H9 (cell line): Measurements from ENCODE around the gene ZDHHC16. TPM values are rescaled to one million over a fixed set of nuclear protein-coding genes. Genes with fewer than 3 reads are reported as not detected.

Source experiments
- DNase-seq: peaks from one replicate; pipeline ENCODE4 v3.0.0-alpha.2; 2017
- H2AFZ ChIP-seq: one replicate; pipeline ENCODE4 v1.6.1; 2013; ENCODE audit warnings: mild to moderate bottlenecking, low read length, control low read depth, moderate library complexity
- H2AK5ac ChIP-seq: 2 replicates; pipeline ENCODE4 v1.6.1; 2013; ENCODE audit warnings: low read length, control low read depth, mixed read lengths; ENCODE audit not compliant: insufficient read length
- H2BK120ac ChIP-seq: one replicate; pipeline ENCODE4 v1.6.1; 2013; ENCODE audit warnings: low read depth, mild to moderate bottlenecking, low read length, control low read depth, inconsistent platforms; ENCODE audit not compliant: poor library complexity, severe bottlenecking
- H2BK12ac ChIP-seq: 2 replicates; pipeline ENCODE4 v1.6.1; 2013; ENCODE audit warnings: low read length, control low read depth, mixed read lengths, low read depth; ENCODE audit not compliant: insufficient read length
- H2BK15ac ChIP-seq: 2 replicates; pipeline ENCODE4 v1.6.1; 2013; ENCODE audit warnings: low read depth, low read length, control low read depth
- H2BK20ac ChIP-seq: one replicate; pipeline ENCODE4 v1.6.1; 2013; ENCODE audit warnings: low read depth, mild to moderate bottlenecking, low read length, control low read depth, inconsistent platforms; ENCODE audit not compliant: poor library complexity, severe bottlenecking
- H2BK5ac ChIP-seq: 2 replicates; pipeline ENCODE4 v1.6.1; 2013; ENCODE audit warnings: low read length, control low read depth, mixed read lengths; ENCODE audit not compliant: insufficient read length
- H3K14ac ChIP-seq: 2 replicates; pipeline ENCODE4 v1.6.1; 2013; ENCODE audit warnings: low read length, control low read depth; ENCODE audit not compliant: insufficient read depth
- H3K18ac ChIP-seq: 2 replicates; pipeline ENCODE4 v1.6.1; 2013; ENCODE audit warnings: low read depth, mild to moderate bottlenecking, mixed read lengths, low read length, control low read depth; ENCODE audit not compliant: insufficient read length
- H3K23ac ChIP-seq: 2 replicates; pipeline ENCODE4 v1.6.1; 2013; ENCODE audit warnings: low read length, control low read depth, mixed read lengths, low read depth; ENCODE audit not compliant: insufficient read length
- H3K23me2 ChIP-seq: 2 replicates; pipeline ENCODE4 v1.6.1; 2013; ENCODE audit warnings: low read depth, mild to moderate bottlenecking, mixed read lengths, low read length, control low read depth; ENCODE audit not compliant: insufficient read length, poor library complexity, severe bottlenecking
- H3K27ac ChIP-seq: 2 replicates; pipeline ENCODE4 v1.5.1; 2013; ENCODE audit warnings: low read length, control low read depth, mixed read lengths, low read depth; ENCODE audit not compliant: insufficient read length
- H3K27me3 ChIP-seq: 2 replicates; pipeline ENCODE4 v1.6.1; 2013; ENCODE audit warnings: low read length, control low read depth, inconsistent platforms; ENCODE audit not compliant: insufficient read depth
- H3K4ac ChIP-seq: 2 replicates; pipeline ENCODE4 v1.6.1; 2013; ENCODE audit warnings: low read depth, mild to moderate bottlenecking, control low read depth, inconsistent platforms, low read length, moderate library complexity
- H3K4me1 ChIP-seq: 2 replicates; pipeline ENCODE4 v1.6.1; 2013; ENCODE audit warnings: low read length, control low read depth, inconsistent platforms; ENCODE audit not compliant: insufficient read depth
- H3K4me2 ChIP-seq: 2 replicates; pipeline ENCODE4 v1.6.1; 2013; ENCODE audit warnings: low read length, control low read depth, mixed read lengths; ENCODE audit not compliant: insufficient read length, insufficient read depth
- H3K56ac ChIP-seq: 2 replicates; pipeline ENCODE4 v1.6.1; 2013; ENCODE audit warnings: low read depth, mild to moderate bottlenecking, mixed read lengths, low read length, control low read depth; ENCODE audit not compliant: insufficient read length
- H3K79me1 ChIP-seq: 2 replicates; pipeline ENCODE4 v1.6.1; 2013; ENCODE audit warnings: low read depth, mild to moderate bottlenecking, moderate library complexity, low read length, control low read depth, inconsistent platforms; ENCODE audit not compliant: insufficient read depth, poor library complexity, severe bottlenecking
- H3K79me2 ChIP-seq: 2 replicates; pipeline ENCODE4 v1.6.1; 2013; ENCODE audit warnings: low read length, control low read depth, inconsistent platforms; ENCODE audit not compliant: insufficient read depth
- H3K9ac ChIP-seq: 2 replicates; pipeline ENCODE4 v1.6.1; 2013; ENCODE audit warnings: low read length, control low read depth, mixed read lengths; ENCODE audit not compliant: insufficient read length; ENCODE audit errors: extremely low read depth
- H3K9me3 ChIP-seq: one replicate; pipeline ENCODE4 v1.6.1; 2013; ENCODE audit warnings: low read depth, low read length, inconsistent platforms; ENCODE audit not compliant: control insufficient read depth
- H3T11ph ChIP-seq: one replicate; pipeline ENCODE4 v1.6.1; 2013; ENCODE audit warnings: mild to moderate bottlenecking, low read length, control low read depth, inconsistent platforms
- H4K20me1 ChIP-seq: one replicate; pipeline ENCODE4 v1.6.1; 2013; ENCODE audit not compliant: control insufficient read depth, insufficient read length, insufficient read depth
- H4K5ac ChIP-seq: 2 replicates; pipeline ENCODE4 v1.6.1; 2013; ENCODE audit warnings: low read depth, mild to moderate bottlenecking, mixed read lengths, low read length, control low read depth; ENCODE audit not compliant: insufficient read length
- H4K8ac ChIP-seq: replicated peaks from 2 replicates; pipeline ENCODE4 v1.6.1; 2013; ENCODE audit warnings: low read length, control low read depth, mixed read lengths, low read depth; ENCODE audit not compliant: insufficient read length
- H4K91ac ChIP-seq: 2 replicates; pipeline ENCODE4 v1.6.1; 2013; ENCODE audit warnings: low read depth, mild to moderate bottlenecking, moderate library complexity, mixed read lengths, low read length, control low read depth; ENCODE audit not compliant: insufficient read length
- H3K27ac Mint-ChIP-seq, 3 experiments: 2 replicates in 2 of 3; 3 replicates in 1 of 3; pipeline ENCODE4 v1.8.0; 2020 to 2021; ENCODE audit warnings: mixed read lengths in 3 of 3, mild to moderate bottlenecking in 1 of 3, moderate library complexity in 1 of 3
- H3K27me3 Mint-ChIP-seq: 2 replicates; pipeline ENCODE4 v1.8.0; 2021; ENCODE audit warnings: low read depth, mild to moderate bottlenecking, moderate library complexity, mixed read lengths
- H3K36me3 Mint-ChIP-seq, 3 experiments: 2 replicates in 2 of 3; 3 replicates in 1 of 3; pipeline ENCODE4 v1.8.0; 2020 to 2021; ENCODE audit warnings: low read depth in 3 of 3, mixed read lengths in 3 of 3; ENCODE audit not compliant: insufficient read depth in 1 of 3
- H3K4me1 Mint-ChIP-seq, 2 experiments: 2 replicates each; pipeline ENCODE4 v1.8.0; 2020; ENCODE audit warnings: mixed read lengths in 2 of 2
- H3K4me3 Mint-ChIP-seq, 2 experiments: 2 replicates in 1 of 2; 3 replicates in 1 of 2; pipeline ENCODE4 v1.8.0; 2020 to 2021; ENCODE audit warnings: mild to moderate bottlenecking in 2 of 2, mixed read lengths in 2 of 2, moderate library complexity in 1 of 2
- H3K9me3 Mint-ChIP-seq, 2 experiments: 2 replicates in 1 of 2; 3 replicates in 1 of 2; pipeline ENCODE4 v1.8.0; 2020; ENCODE audit warnings: mild to moderate bottlenecking in 2 of 2, mixed read lengths in 2 of 2, moderate library complexity in 1 of 2
- WGBS: extraction: QIAGEN DNeasy Blood & Tissue Kit; methylation state at CpG from one replicate; pipeline ENCODE4 v1.1.7; 2013; ENCODE audit warnings: missing lambda C conversion rate, low lambda C conversion rate, mixed read lengths; ENCODE audit not compliant: insufficient read length; ENCODE audit errors: extremely low coverage; 5-methylcytosine and 5-hydroxymethylcytosine counted together
- total RNA-seq: library from RNA; stranded (reverse); gene quantifications from 2 replicates; pipeline ENCODE4 v1.2.1, GENCODE V29; 2021
- TF ChIP-seq, protein P1 (sequence below): fragments of 200-600 bp; sonication (generic); conservative IDR thresholded peaks from 3 replicates; pipeline ENCODE4 v1.8.0; 2021; ENCODE audit warnings: antibody characterized with exemption, mild to moderate bottlenecking

The ZDHHC16 gene
- total RNA-seq, 1 experiment from 2014 or later: 45.4 TPM

DNA sequence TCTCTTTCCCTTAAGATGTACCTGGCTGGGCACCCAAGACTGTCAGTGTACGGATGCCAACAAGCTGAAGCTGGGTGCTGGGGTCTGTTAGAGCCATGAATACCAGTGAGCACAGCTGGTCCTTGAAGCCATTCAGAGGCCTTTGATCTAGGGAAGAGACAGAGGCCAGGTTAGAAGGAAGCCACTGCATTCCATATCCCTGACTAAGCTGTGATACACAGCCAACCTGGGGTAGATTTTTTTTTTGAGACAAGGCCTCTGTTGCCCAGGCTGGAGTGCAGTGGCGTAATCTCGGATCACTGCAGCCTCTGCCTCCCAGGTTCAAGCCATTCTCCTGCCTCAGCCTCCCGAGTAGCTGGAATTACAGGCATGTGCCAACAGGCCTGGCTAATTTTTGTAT is 20.8 kb downstream of the ZDHHC16 start:
- H3K27ac ChIP-seq: no peak overlapping the region
- no peaks in the 10 kb centered on the region for H3K79me2 ChIP-seq
- H3K9me3 ChIP-seq: no peaks in the 10 kb centered on the region
- H4K8ac ChIP-seq: no peak overlapping the region
- H2BK15ac ChIP-seq: no peak overlapping the region
- no peak overlapping the region for H3K18ac ChIP-seq
- H3K4me1 ChIP-seq: no peaks in the 10 kb centered on the region
- no peak for DNase-seq
- H4K20me1 ChIP-seq: no peaks in the 10 kb centered on the region
- no peak overlapping the region for H2AK5ac ChIP-seq
- no peak overlapping the region for H3K23ac ChIP-seq
- no CpG with 5 or more reads among the region's 4 CpGs for WGBS
- TF ChIP-seq, protein P1, sequence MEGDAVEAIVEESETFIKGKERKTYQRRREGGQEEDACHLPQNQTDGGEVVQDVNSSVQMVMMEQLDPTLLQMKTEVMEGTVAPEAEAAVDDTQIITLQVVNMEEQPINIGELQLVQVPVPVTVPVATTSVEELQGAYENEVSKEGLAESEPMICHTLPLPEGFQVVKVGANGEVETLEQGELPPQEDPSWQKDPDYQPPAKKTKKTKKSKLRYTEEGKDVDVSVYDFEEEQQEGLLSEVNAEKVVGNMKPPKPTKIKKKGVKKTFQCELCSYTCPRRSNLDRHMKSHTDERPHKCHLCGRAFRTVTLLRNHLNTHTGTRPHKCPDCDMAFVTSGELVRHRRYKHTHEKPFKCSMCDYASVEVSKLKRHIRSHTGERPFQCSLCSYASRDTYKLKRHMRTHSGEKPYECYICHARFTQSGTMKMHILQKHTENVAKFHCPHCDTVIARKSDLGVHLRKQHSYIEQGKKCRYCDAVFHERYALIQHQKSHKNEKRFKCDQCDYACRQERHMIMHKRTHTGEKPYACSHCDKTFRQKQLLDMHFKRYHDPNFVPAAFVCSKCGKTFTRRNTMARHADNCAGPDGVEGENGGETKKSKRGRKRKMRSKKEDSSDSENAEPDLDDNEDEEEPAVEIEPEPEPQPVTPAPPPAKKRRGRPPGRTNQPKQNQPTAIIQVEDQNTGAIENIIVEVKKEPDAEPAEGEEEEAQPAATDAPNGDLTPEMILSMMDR: no peak
- H3K4me2 ChIP-seq: no peak overlapping the region
- no peak overlapping the region for H4K5ac ChIP-seq
- Mint-ChIP-seq H3K36me3 (peaks cover 26 to 85% (median 66%) of the 10 kb centered on the region in 3 experiments), H3K9me3 (no peaks in the 10 kb centered on the region), H3K4me3 (no peak overlapping the region), H3K27me3 (no peaks in the 10 kb centered on the region), H3K27ac (no peak overlapping the region), H3K4me1 (no peaks in the 10 kb centered on the region)
- no peaks in the 10 kb centered on the region for H3K27me3 ChIP-seq
- no peak overlapping the region for H2BK12ac ChIP-seq
- no peak overlapping the region for H2AFZ ChIP-seq
- no peaks in the 10 kb centered on the region for H3K23me2 ChIP-seq
- H3T11ph ChIP-seq: no peak overlapping the region
- no peaks in the 10 kb centered on the region for H3K79me1 ChIP-seq
- no peak overlapping the region for H3K9ac ChIP-seq
- no peak overlapping the region for H2BK120ac ChIP-seq
- no peak overlapping the region for H3K56ac ChIP-seq
- H4K91ac ChIP-seq: no peak overlapping the region
- H2BK5ac ChIP-seq: no peak overlapping the region
- no peak overlapping the region for H3K14ac ChIP-seq
- H3K4ac ChIP-seq: no peak overlapping the region
- H2BK20ac ChIP-seq: no peak overlapping the region
